ENCODE measurements around the gene DNASE2B. TPM values are rescaled to one million over a fixed set of nuclear protein-coding genes. Genes with fewer than 3 reads are reported as not detected.
A peak's percentile ranks its signal among the peaks of the same experiment; 100 is the strongest.

Gene DNASE2B
- total and polyA plus RNA-seq, 3 experiments from 2014 or later, result not detected

- no peak overlapping the region for H3K4me3 ChIP-seq (ENCODE audit: low read length)
- H3K9me3 Mint-ChIP-seq, result no peaks in the 10 kb centered on the region
- no peak for DNase-seq
- H3K27ac ChIP-seq (ENCODE audit: low read depth, low read length), result no peak overlapping the region
- H3K27me3 ChIP-seq (ENCODE audit: insufficient read depth, low read length, poor library complexity, severe bottlenecking), result no peaks in the 10 kb centered on the region
- no peak overlapping the region for H3K4me3 Mint-ChIP-seq
- H3K4me1 Mint-ChIP-seq, result no peaks in the 10 kb centered on the region
- no peaks in the 10 kb centered on the region for H3K36me3 ChIP-seq (ENCODE audit: insufficient read depth, low read length)
- CTCF ChIA-PET, result interaction anchor here (1.4 to 2.6 kb wide), 4 partner anchors 9 to 15 kb away, joined by 3 to 7 read pairs (median 4); no protein-coding TSS in a partner anchor
- H3K36me3 Mint-ChIP-seq, result no peaks in the 10 kb centered on the region
- H3K4me1 ChIP-seq (ENCODE audit: insufficient read depth, low read length), result no peaks in the 10 kb centered on the region
- no peaks in the 10 kb centered on the region for H3K9me3 ChIP-seq (ENCODE audit: low read length)
- peaks cover 0 to 6% of the 10 kb centered on the region in 2 donors for H3K27me3 Mint-ChIP-seq
- no peak overlapping the region for H3K27ac Mint-ChIP-seq
- POLR2A ChIA-PET, result no interaction called here
Measured at GRCh38 chr1:84390226-84390625, 8.1 kb upstream of the DNASE2B start.

- no peak overlapping the region for H3K4me3 Mint-ChIP-seq
- H3K36me3 Mint-ChIP-seq, result no peaks in the 10 kb centered on the region
- H3K4me1 Mint-ChIP-seq, result no peaks in the 10 kb centered on the region
- Histone ChIP-seq H3K36me3 (ENCODE audit: insufficient read depth, low read length) (no peaks in the 10 kb centered on the region), H3K4me1 (ENCODE audit: insufficient read depth, low read length) (no peaks in the 10 kb centered on the region), H3K27me3 (ENCODE audit: insufficient read depth, low read length, poor library complexity, severe bottlenecking) (no peaks in the 10 kb centered on the region), H3K4me3 (ENCODE audit: low read length) (no peak overlapping the region), H3K9me3 (ENCODE audit: low read length) (no peaks in the 10 kb centered on the region), H3K27ac (ENCODE audit: low read depth, low read length) (no peak overlapping the region)
- H3K27me3 Mint-ChIP-seq, result no peaks in the 10 kb centered on the region
- ChIA-PET CTCF (interaction anchor here (1.2 to 2.4 kb wide), 2 partner anchors 11 to 32 kb away, joined by 3 to 7 read pairs; no protein-coding TSS in a partner anchor), POLR2A (no interaction called here)
- H3K9me3 Mint-ChIP-seq, result no peaks in the 10 kb centered on the region
- no peak overlapping the region for H3K27ac Mint-ChIP-seq
- no peak for DNase-seq
Measured at GRCh38 chr1:84401156-84401555, 2.9 kb downstream of the DNASE2B start.

GRCh38 chr1:84402060-84402459 is 3.8 kb downstream of the DNASE2B start:
- no peak overlapping the region for H3K27ac Mint-ChIP-seq
- Histone ChIP-seq H3K4me3 (ENCODE audit: low read length) (no peak overlapping the region), H3K27me3 (ENCODE audit: insufficient read depth, low read length, poor library complexity, severe bottlenecking) (no peaks in the 10 kb centered on the region), H3K9me3 (ENCODE audit: low read length) (no peaks in the 10 kb centered on the region), H3K36me3 (ENCODE audit: insufficient read depth, low read length) (no peaks in the 10 kb centered on the region), H3K4me1 (ENCODE audit: insufficient read depth, low read length) (no peaks in the 10 kb centered on the region), H3K27ac (ENCODE audit: low read depth, low read length) (no peak overlapping the region)
- DNase-seq, result no peak
- no peaks in the 10 kb centered on the region for H3K27me3 Mint-ChIP-seq
- no peaks in the 10 kb centered on the region for H3K9me3 Mint-ChIP-seq
- POLR2A ChIA-PET, result no interaction called here
- no peaks in the 10 kb centered on the region for H3K36me3 Mint-ChIP-seq
- CTCF ChIA-PET, result interaction anchor here (1.2 to 2.4 kb wide), 2 partner anchors 12 to 31 kb away, joined by 3 to 7 read pairs; no protein-coding TSS in a partner anchor
- no peaks in the 10 kb centered on the region for H3K4me1 Mint-ChIP-seq
- H3K4me3 Mint-ChIP-seq, result no peak overlapping the region

DNA sequence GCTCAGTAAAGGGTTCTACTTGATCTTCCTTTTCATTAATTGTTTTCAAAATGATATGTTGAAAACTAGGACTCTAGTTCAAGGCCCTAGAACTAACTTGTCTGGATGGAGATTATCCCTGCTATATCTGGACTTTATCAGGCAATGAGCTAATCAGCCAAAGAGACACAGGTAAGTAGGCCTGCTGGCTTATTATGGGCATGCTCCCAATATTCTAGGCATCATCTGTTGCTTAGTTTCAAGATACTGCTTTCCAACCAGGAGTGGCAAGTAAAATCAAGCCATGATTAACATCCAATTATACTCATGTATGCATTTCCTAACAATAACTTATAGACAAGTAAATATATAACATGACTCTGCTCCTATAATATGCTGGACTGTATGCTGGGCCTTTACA is 4.2 kb downstream of the DNASE2B start:
- Mint-ChIP-seq H3K27ac (no peak overlapping the region), H3K9me3 (no peaks in the 10 kb centered on the region), H3K36me3 (no peaks in the 10 kb centered on the region), H3K4me1 (no peaks in the 10 kb centered on the region), H3K27me3 (no peaks in the 10 kb centered on the region), H3K4me3 (no peak overlapping the region)
- ChIA-PET CTCF (interaction anchor here (2.4 kb wide), 1 partner anchor 12 kb away, joined by 7 read pairs; no protein-coding TSS in a partner anchor), POLR2A (no interaction called here)
- H3K9me3 ChIP-seq (ENCODE audit: low read length), result no peaks in the 10 kb centered on the region
- no peak overlapping the region for H3K4me3 ChIP-seq (ENCODE audit: low read length)
- no peak overlapping the region for H3K27ac ChIP-seq (ENCODE audit: low read depth, low read length)
- no peaks in the 10 kb centered on the region for H3K36me3 ChIP-seq (ENCODE audit: insufficient read depth, low read length)
- no peak for DNase-seq
- H3K27me3 ChIP-seq (ENCODE audit: insufficient read depth, low read length, poor library complexity, severe bottlenecking), result no peaks in the 10 kb centered on the region
- H3K4me1 ChIP-seq (ENCODE audit: insufficient read depth, low read length), result no peaks in the 10 kb centered on the region

DNA sequence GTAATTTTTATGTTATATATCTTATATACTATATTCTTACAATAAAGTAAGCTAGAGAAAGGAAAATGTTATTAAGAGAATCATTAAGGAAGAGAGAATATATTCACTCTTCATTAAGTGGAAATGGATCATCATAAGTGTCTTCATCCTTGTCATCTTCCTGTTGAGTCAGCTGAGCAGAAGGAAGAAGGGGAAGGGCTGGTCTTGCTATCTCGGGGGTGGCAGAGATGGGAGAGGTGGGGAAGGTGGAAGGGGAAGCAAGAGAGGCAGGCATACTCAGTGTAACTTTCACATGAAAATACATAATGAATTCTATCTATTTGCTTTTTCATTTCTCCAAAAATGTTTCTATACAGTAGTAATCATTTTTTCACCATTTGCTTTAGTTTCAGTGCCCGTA is 5.1 kb downstream of the DNASE2B start:
- H3K36me3 Mint-ChIP-seq, result no peaks in the 10 kb centered on the region
- H3K4me3 ChIP-seq (ENCODE audit: low read length), result no peak overlapping the region

GRCh38 chr1:84406346-84406861 is 8.1 kb downstream of the DNASE2B start:
- H3K4me1 ChIP-seq (ENCODE audit: insufficient read depth, low read length), result no peaks in the 10 kb centered on the region
- H3K9me3 ChIP-seq (ENCODE audit: low read length), result no peaks in the 10 kb centered on the region
- ChIA-PET POLR2A (no interaction called here), CTCF (no interaction called here)
- H3K27ac Mint-ChIP-seq, result no peak overlapping the region
- H3K27me3 ChIP-seq (ENCODE audit: insufficient read depth, low read length, poor library complexity, severe bottlenecking), result no peaks in the 10 kb centered on the region
- no peaks in the 10 kb centered on the region for H3K27me3 Mint-ChIP-seq
- DNase-seq, result no peak
- no peaks in the 10 kb centered on the region for H3K36me3 ChIP-seq (ENCODE audit: insufficient read depth, low read length)
- H3K4me3 ChIP-seq (ENCODE audit: low read length), result no peak overlapping the region
- H3K4me3 Mint-ChIP-seq, result no peak overlapping the region
- no peak overlapping the region for H3K27ac ChIP-seq (ENCODE audit: low read depth, low read length)
- H3K4me1 Mint-ChIP-seq, result no peaks in the 10 kb centered on the region
- H3K36me3 Mint-ChIP-seq, result no peaks in the 10 kb centered on the region
- H3K9me3 Mint-ChIP-seq, result no peaks in the 10 kb centered on the region

More for the DNA sequence above, 5.1 kb downstream of the DNASE2B start:
- no peaks in the 10 kb centered on the region for H3K27me3 Mint-ChIP-seq
- H3K4me1 Mint-ChIP-seq, result no peaks in the 10 kb centered on the region
- no peak overlapping the region for H3K27ac ChIP-seq (ENCODE audit: low read depth, low read length)
- DNase-seq, result no peak
- CTCF ChIA-PET, result no interaction called here
- H3K4me3 Mint-ChIP-seq, result no peak overlapping the region
- H3K27me3 ChIP-seq (ENCODE audit: insufficient read depth, low read length, poor library complexity, severe bottlenecking), result no peaks in the 10 kb centered on the region
- no peaks in the 10 kb centered on the region for H3K4me1 ChIP-seq (ENCODE audit: insufficient read depth, low read length)
- POLR2A ChIA-PET, result no interaction called here
- no peaks in the 10 kb centered on the region for H3K9me3 Mint-ChIP-seq
- no peaks in the 10 kb centered on the region for H3K36me3 ChIP-seq (ENCODE audit: insufficient read depth, low read length)
- no peaks in the 10 kb centered on the region for H3K9me3 ChIP-seq (ENCODE audit: low read length)
- H3K27ac Mint-ChIP-seq, result peak overlapping the region in 1 of 8 donors; percentile 25

DNA sequence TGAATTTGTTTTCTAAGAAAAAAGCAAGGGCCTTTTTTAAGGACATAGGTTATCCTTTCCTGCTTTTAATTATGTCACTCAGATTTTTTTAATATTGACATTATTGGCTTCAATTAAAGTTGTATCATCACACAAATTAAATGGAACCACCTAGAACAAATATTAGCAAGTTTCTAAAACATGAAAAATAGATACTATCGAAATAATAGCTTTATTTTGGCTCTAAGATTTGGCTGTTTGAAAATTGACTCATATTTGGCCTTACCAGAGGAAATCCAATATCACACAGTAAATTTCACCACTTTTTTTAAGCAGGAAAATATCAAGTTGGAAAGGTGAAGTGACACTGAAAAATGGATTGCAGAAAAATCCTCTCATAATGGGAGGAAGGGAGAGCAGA is 9.2 kb downstream of the DNASE2B start:
- Mint-ChIP-seq H3K4me1 (no peaks in the 10 kb centered on the region), H3K36me3 (no peaks in the 10 kb centered on the region), H3K9me3 (no peaks in the 10 kb centered on the region), H3K27ac (no peak overlapping the region), H3K4me3 (no peak overlapping the region), H3K27me3 (no peaks in the 10 kb centered on the region)
- Histone ChIP-seq H3K4me3 (ENCODE audit: low read length) (no peak overlapping the region), H3K36me3 (ENCODE audit: insufficient read depth, low read length) (no peaks in the 10 kb centered on the region), H3K9me3 (ENCODE audit: low read length) (no peaks in the 10 kb centered on the region), H3K4me1 (ENCODE audit: insufficient read depth, low read length) (no peaks in the 10 kb centered on the region), H3K27me3 (ENCODE audit: insufficient read depth, low read length, poor library complexity, severe bottlenecking) (no peaks in the 10 kb centered on the region), H3K27ac (ENCODE audit: low read depth, low read length) (no peak overlapping the region)
- POLR2A ChIA-PET, result no interaction called here
- DNase-seq, result no peak
- CTCF ChIA-PET, result no interaction called here

GRCh38 chr1:84407958-84408422 is 9.7 kb downstream of the DNASE2B start:
- no peak overlapping the region for H3K27ac ChIP-seq (ENCODE audit: low read depth, low read length)
- H3K4me1 ChIP-seq (ENCODE audit: insufficient read depth, low read length), result no peaks in the 10 kb centered on the region
- Mint-ChIP-seq H3K36me3 (no peaks in the 10 kb centered on the region), H3K27ac (no peak overlapping the region), H3K27me3 (no peaks in the 10 kb centered on the region), H3K4me1 (no peaks in the 10 kb centered on the region), H3K4me3 (no peak overlapping the region), H3K9me3 (no peaks in the 10 kb centered on the region)
- H3K4me3 ChIP-seq (ENCODE audit: low read length), result no peak overlapping the region
- no peaks in the 10 kb centered on the region for H3K9me3 ChIP-seq (ENCODE audit: low read length)
- H3K36me3 ChIP-seq (ENCODE audit: insufficient read depth, low read length), result no peaks in the 10 kb centered on the region
- DNase-seq, result no peak
- no peaks in the 10 kb centered on the region for H3K27me3 ChIP-seq (ENCODE audit: insufficient read depth, low read length, poor library complexity, severe bottlenecking)
- CTCF ChIA-PET, result no interaction called here
- POLR2A ChIA-PET, result no interaction called here

GRCh38 chr1:84409888-84410287 is 11.6 kb downstream of the DNASE2B start:
- ChIA-PET CTCF (no interaction called here), POLR2A (no interaction called here)
- Mint-ChIP-seq H3K4me3 (no peak overlapping the region), H3K9me3 (no peaks in the 10 kb centered on the region), H3K27ac (no peak overlapping the region), H3K27me3 (no peaks in the 10 kb centered on the region), H3K4me1 (no peaks in the 10 kb centered on the region), H3K36me3 (no peaks in the 10 kb centered on the region)
- no peaks in the 10 kb centered on the region for H3K4me1 ChIP-seq (ENCODE audit: insufficient read depth, low read length)
- no peak for DNase-seq
- no peak overlapping the region for H3K27ac ChIP-seq (ENCODE audit: low read depth, low read length)
- no peaks in the 10 kb centered on the region for H3K9me3 ChIP-seq (ENCODE audit: low read length)
- H3K27me3 ChIP-seq (ENCODE audit: insufficient read depth, low read length, poor library complexity, severe bottlenecking), result no peaks in the 10 kb centered on the region
- no peak overlapping the region for H3K4me3 ChIP-seq (ENCODE audit: low read length)
- H3K36me3 ChIP-seq (ENCODE audit: insufficient read depth, low read length), result no peaks in the 10 kb centered on the region
